GM19372 (cell line): Measurements from ENCODE around the gene FAM107B.

Experiments used
- ATAC-seq: cut with Tn5 transposase; IDR thresholded peaks from one replicate; pipeline ENCODE4 v1.9.1; 2021; ENCODE audit warnings: mild to moderate bottlenecking, low read depth, moderate library complexity; ENCODE audit not compliant: unreplicated experiment

FAM107B gene

GRCh38 chr10:14523286-14523685 lies 251.4 kb downstream of the FAM107B start:
- ATAC-seq, result no peak

GRCh38 chr10:14519785-14520184 lies 254.9 kb downstream of the FAM107B start:
- ATAC-seq, result no peak

GRCh38 chr10:14518149-14518548 lies 256.5 kb downstream of the FAM107B start:
- no peak for ATAC-seq

GRCh38 chr10:14513123-14513522 lies 261.6 kb downstream of the FAM107B start:
- ATAC-seq, result no peak

- no peak for ATAC-seq
Measured at GRCh38 chr10:14510346-14510745, 264.4 kb downstream of the FAM107B start.

- no peak for ATAC-seq
Measured at GRCh38 chr10:14508725-14509124, 266.0 kb downstream of the FAM107B start.

DNA sequence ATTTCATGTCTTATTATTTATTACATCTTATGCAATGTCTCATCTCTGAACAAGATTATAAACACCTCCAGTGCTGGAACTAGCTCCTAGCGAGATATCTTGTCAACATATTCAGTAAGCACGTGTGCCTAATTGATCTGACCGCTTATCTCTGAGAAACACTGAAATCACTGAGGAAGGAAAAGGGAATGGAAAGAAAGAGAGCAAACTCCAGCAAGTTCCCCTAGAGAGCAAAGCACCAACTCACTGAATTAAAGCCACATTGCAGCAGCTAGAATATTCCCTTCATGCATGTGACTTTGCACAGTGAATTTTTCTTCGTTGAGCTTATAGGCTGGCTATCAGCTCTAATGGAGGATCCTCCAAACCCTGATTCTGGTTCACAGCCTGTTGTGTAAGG lies 266.9 kb downstream of the FAM107B start:
- no peak for ATAC-seq

- no peak for ATAC-seq
Measured at GRCh38 chr10:14507176-14507575, 267.5 kb downstream of the FAM107B start.

DNA sequence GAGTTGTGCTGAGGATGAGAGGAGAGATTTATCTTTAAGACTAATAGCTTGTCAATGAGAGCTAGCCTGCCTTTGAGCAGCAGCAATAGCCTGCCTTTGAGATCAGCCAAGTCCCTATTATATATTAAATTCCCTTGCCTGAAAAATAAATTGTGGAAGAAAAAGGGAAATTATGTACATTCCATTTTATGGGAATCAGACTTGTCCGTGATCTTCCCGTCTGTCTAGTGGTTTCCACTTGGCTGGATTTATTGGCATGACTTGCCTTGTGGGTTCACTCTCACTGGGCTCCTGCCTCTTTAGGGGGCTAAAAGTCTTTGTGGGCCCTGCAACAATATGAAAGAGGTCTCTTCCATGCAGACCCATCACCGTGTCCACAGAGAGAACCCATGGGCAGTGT lies 272.3 kb downstream of the FAM107B start:
- ATAC-seq, result no peak

GRCh38 chr10:14500172-14500765 lies 274.4 kb downstream of the FAM107B start:
- no peak for ATAC-seq

DNA sequence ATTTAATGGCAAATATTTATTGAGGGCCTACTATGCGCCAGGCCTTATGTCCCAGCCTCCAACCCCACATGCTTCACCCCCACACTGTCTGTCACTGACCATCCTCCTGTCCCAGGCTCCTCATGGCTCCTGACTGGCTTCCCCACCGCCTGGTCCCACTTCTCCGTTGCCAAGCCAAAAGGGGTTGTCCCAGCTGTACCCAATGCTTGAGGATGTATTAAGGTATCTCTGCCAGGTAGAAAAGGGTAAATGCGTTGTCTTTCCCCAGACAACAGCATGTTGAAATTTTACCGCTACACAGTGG lies 275.1 kb downstream of the FAM107B start:
- no peak for ATAC-seq

DNA sequence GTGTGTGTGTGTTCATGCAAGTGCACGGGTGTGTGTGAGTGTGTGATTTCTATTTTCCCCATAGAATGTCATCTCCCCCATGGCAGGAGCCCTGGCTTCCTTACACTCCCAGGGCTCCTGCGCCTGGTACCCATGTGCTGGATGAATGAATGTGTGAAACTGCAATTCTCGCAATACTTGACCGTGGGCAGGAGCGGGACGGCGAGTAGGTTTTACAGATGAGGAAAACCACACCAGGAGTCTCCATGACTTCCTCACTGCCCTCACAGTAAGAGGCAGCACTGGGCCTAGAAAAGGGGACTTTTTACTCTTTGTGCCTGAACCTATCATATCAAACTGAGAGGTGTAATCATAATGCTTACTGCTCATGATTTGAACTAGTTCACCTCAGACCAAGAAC lies 276.4 kb downstream of the FAM107B start:
- ATAC-seq, result no peak

DNA sequence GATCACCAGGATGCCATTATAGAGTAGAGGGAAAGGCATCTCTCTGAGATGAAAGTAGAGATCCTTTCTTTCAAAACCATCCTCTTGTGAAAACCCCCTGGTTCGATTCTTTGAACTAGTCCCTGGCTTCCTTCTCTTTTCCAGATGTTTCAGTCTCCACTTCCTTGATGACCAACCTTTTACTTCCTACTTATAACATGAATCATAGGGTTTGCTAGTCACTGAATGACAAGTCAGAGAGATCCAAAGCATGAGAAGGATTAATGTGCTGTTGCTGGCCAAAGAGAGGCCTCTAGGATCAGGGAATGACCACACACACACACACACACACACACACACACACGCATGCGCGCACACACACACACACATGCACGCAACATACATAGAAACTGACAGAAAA lies 282.9 kb downstream of the FAM107B start:
- ATAC-seq, result no peak

- ATAC-seq, result no peak
Measured at GRCh38 chr10:14489522-14490177, 285.0 kb downstream of the FAM107B start.

DNA sequence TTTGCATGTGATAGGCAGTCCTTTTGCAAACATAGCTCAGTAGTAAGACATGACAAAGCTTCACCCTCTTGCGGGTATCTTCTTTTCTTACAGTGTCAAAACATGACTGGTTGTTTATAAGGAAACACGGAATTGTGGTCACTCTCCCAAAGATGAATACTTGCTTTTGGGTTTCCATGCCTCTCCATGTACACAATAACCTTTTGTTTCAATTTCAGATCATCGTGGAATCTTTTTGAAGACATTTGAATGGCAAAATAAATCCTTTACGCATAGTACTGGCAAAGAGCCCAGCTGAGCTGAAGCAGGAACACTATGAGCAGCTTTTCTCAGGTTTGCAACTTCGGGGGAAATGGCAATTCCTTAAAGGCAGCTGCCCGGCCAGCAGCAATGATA lies 287.2 kb downstream of the FAM107B start:
- no peak for ATAC-seq

DNA sequence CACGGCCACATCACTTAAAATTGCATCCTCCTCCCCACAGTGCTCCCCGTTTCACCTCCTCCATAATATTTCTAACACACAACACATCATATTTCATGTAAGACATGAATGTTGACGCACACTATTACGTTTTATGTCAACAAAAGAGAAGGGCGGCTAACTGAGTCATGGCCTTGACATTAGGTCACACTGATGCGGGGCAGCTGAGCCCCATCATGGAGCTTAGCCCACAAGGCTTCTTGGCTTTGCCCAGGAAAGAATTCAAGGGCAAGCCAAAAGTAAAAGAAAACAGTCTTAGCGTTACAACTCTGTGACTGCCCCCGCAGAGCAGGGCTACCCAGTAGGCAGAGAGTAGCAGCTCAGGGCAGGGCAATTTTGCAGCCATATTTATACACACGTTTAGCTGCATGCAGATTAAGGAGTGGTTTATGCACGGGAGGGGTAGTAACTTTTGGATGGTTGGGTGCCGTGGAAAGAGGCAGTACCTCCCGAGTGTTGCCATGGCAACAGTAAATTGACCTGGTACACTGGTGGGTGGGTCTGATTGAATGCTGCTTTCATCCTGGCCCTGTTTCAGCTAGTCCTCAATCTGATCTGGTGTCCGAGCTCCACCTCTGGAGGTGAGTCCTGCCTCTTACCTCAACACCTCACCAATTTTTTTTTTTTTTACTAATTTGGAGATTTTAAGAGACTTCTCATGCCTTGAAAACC lies 287.8 kb downstream of the FAM107B start:
- ATAC-seq, result no peak

- ATAC-seq, result no peak
Measured at GRCh38 chr10:14485986-14486385, 288.7 kb downstream of the FAM107B start.

GRCh38 chr10:14483417-14483816 lies 291.3 kb downstream of the FAM107B start:
- no peak for ATAC-seq

DNA sequence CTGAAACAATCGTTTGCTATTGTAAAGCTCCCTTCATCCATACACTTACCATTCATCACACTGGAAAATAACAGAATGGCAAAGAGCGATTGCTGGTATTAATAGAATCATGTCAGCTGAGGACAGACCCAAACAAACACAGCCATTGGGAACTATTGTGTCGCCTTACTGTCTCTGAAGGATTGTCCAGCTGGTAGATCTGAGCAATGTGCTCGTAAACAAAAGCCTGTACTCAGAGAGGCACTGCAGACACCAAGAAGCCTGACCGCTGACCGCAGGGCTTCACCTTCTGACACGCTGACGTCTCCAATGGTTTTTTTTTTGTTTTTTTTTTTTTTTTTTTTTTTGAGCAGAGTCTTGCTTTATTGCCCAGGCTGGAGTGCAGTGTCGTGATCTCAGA lies 292.9 kb downstream of the FAM107B start:
- no peak for ATAC-seq

DNA sequence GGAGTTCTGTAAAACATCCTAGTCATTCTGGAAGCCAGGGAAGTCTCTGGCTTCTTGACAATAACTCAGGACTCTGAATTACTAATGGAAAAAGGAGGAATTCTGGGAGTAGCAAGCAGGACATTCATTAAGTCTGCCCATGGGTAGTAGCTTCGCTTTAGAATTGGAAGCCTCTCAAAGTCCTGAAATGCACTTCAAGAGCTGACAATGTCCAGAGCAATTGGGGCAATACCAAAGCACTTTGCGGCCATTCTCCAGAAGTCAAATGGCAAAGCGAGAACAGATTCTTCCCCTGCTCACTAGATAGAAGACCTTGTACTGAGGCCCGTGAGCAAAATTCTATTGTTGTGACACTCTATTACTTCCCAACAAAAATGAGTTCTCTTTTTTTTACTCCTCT lies 293.7 kb downstream of the FAM107B start:
- ATAC-seq, result no peak

DNA sequence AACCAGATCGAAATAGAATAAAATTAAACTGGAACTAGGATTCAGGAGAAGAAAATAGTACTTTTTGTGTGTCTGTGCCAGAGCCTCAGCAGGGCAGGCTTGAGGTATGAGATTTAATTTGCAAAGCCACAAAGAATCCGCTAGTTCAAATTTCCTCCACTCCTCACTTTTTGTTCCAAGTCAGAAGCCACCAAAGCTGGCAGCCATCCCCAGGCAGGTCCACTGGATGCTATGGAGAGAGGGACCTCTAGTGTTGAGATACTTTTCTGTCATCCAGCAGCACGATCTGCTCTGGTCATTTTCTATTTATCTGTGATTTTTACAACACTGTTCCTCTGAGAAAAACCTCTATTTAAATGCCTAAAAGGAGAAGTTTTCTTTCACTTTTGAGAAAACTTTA lies 296.1 kb downstream of the FAM107B start:
- ATAC-seq, result no peak

GRCh38 chr10:14478201-14478600 lies 296.5 kb downstream of the FAM107B start:
- ATAC-seq, result no peak
